Measurements from ENCODE around the gene KIFBP. TPM values are rescaled to one million over a fixed set of nuclear protein-coding genes. Genes with fewer than 3 reads are reported as not detected.

The KIFBP gene
- total and polyA plus RNA-seq, 2 donors (not counting 3 experiments of a cell fraction or from before 2014, with no cell fraction given) = 17.6 to 39.8 TPM

DNA sequence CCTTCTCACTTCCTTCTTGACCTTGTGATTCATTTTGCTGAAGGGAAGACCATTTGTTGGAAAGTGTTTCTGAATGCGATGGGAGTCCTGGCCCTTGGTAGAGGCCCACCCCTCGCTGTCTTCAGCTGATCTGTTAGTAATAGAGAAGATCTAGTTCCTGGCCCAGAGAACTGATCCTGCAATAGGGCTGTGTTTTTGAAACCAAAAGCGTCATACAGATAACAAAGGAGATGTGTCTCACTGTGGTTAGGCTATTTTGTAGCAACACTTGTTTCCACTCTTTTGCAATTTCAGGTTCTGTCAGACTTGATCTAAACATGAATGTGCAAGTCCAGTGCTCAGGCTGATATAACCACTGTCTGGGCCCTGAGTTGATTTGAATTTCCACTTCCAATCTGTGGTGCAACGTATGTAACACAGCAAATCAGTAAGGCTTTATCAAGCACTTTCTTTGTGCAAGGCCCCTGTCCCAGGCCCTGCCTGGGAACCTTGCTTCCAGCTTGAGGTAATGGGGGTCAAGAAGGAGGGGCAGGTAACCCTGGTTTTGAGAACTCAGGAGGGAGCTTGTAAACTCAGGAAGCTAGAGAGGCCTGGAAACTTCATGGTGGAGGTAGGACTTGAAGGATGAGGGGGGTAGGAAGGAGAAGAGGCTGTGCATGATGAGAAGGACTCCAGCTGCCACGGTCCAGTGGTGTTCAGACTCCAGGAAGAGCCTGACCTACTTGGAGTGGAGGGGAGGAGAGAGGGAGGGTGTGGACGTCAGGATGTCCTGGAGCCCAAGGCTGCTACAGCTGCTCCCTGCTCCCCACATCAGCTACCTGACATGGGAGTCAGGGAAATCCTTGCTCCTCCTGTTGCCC, 57.1 kb downstream of the KIFBP start:
- Histone ChIP-seq H2AFZ (ENCODE audit: low read depth, low read length) (no peak overlapping the region), H3K4me1 (ENCODE audit: control insufficient read depth, extremely low read depth, insufficient read depth, low read length) (peaks cover 5% of the 10 kb centered on the region), H3K4me2 (ENCODE audit: insufficient read depth, low read length) (no peak overlapping the region), H3K4me3 (replicated peaks in 1 of 3; ENCODE audit: insufficient read depth in 1 of 3, low read depth in 1 of 3, low read length in 3 of 3) (no peak overlapping the region), H3K9me1 (replicated peaks; ENCODE audit: control insufficient read depth, extremely low read depth, insufficient read depth, low read length) (no peaks in the 10 kb centered on the region), H3K36me3 (ENCODE audit: control insufficient read depth in 2 of 2, extremely low read depth in 1 of 2, insufficient read depth in 2 of 2, low read length in 2 of 2) (no peaks in the 10 kb centered on the region), H4K20me1 (replicated peaks; ENCODE audit: control insufficient read depth, extremely low read depth, insufficient read depth, low read length) (no peaks in the 10 kb centered on the region), H3K9ac (replicated peaks; ENCODE audit: extremely low read depth, insufficient read depth, low read length) (no peak overlapping the region), H3K9me3 (replicated peaks; ENCODE audit: control insufficient read depth, insufficient read depth, low read length) (no peaks in the 10 kb centered on the region), H3K27me3 (ENCODE audit: control insufficient read depth in 2 of 2, insufficient read depth in 2 of 2, low read length in 2 of 2) (no peaks in the 10 kb centered on the region), H3K79me2 (ENCODE audit: control insufficient read depth, insufficient read depth, low read length) (no peaks in the 10 kb centered on the region), H3K27ac (ENCODE audit: insufficient read depth, low read depth, low read length) (no peak overlapping the region)
- intact Hi-C loops (cut with micrococcal nuclease) = no loop called here
- DNase-seq (ENCODE audit: low read depth, low spot score) (no peak), FAIRE-seq (no peak)
- no TSS peak for BruUV-seq (replicated peaks)
- ChIA-PET POLR2A (no interaction called here), CTCF (interaction anchor here (1.2 kb wide), 1 partner anchor 41 kb away, joined by 8 read pairs; no protein-coding TSS in a partner anchor)
- dilution Hi-C loops (cut with MboI; ENCODE audit: extremely low pct_ligation_motif_present, low sequenced_read_pairs) = no loop called here
- TF ChIP-seq EZH2 (IDR thresholded peaks at IDR 0.05; ENCODE audit: borderline replicate concordance, low read depth, low read length, severe bottlenecking) = no peak
- TF ChIP-seq, protein P1, sequence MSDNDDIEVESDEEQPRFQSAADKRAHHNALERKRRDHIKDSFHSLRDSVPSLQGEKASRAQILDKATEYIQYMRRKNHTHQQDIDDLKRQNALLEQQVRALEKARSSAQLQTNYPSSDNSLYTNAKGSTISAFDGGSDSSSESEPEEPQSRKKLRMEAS (IDR thresholded peaks at IDR 0.05; ENCODE audit: insufficient read depth, insufficient read length) = no peak
- TF ChIP-seq FOS (IDR thresholded peaks at IDR 0.05; ENCODE audit: borderline replicate concordance, insufficient read depth, low read length) = no peak
- TF ChIP-seq, protein P2, sequence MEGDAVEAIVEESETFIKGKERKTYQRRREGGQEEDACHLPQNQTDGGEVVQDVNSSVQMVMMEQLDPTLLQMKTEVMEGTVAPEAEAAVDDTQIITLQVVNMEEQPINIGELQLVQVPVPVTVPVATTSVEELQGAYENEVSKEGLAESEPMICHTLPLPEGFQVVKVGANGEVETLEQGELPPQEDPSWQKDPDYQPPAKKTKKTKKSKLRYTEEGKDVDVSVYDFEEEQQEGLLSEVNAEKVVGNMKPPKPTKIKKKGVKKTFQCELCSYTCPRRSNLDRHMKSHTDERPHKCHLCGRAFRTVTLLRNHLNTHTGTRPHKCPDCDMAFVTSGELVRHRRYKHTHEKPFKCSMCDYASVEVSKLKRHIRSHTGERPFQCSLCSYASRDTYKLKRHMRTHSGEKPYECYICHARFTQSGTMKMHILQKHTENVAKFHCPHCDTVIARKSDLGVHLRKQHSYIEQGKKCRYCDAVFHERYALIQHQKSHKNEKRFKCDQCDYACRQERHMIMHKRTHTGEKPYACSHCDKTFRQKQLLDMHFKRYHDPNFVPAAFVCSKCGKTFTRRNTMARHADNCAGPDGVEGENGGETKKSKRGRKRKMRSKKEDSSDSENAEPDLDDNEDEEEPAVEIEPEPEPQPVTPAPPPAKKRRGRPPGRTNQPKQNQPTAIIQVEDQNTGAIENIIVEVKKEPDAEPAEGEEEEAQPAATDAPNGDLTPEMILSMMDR (IDR thresholded peaks at IDR 0.05; ENCODE audit: extremely low read depth in 1 of 2, insufficient read depth in 1 of 2, low read depth in 1 of 2, low read length in 2 of 2) = no peak
- TF ChIP-seq MYC (IDR thresholded peaks at IDR 0.05; ENCODE audit: low read depth, low read length) = no peak
- no peak for TF ChIP-seq POLR2AphosphoS5 (IDR thresholded peaks at IDR 0.05; ENCODE audit: insufficient read depth, low read depth, low read length)
- no peak for TF ChIP-seq GATA2 (IDR thresholded peaks at IDR 0.05; ENCODE audit: insufficient read depth, insufficient read length, low read depth, low read length)
- TF ChIP-seq JUN (IDR thresholded peaks at IDR 0.05; ENCODE audit: borderline replicate concordance, insufficient read depth, insufficient read length, low read depth) = no peak
- TF ChIP-seq POLR2A (IDR thresholded peaks at IDR 0.05; ENCODE audit: low read depth, low read length) = no peak

Data from endothelial cell of umbilical vein (primary cell).